ENCODE measurements around the gene TGFBI.

DNA sequence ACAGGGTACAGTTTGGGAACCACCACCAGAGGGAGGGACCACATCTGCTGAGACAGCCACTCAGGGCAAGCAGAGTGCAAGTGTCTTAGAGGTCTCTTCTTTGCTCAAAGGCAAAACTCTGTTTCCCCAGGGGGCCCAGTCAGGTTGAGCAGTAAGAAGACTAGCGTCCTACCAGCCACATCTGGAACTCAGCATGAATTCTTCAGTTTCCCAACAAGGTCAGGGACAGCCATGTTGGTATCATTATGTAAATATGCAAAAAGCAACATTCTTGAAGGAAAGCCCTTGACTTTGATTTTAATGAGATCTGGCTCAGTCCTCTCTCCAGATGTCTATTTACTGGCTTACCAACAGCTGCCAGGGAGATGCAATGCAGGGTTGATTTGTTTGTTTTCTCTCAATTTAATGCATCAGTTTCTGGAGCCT lies 46.7 kb downstream of the TGFBI start:
- TF ChIP-seq EZH2 (IDR thresholded peaks at IDR 0.05; ENCODE audit: borderline replicate concordance, low read depth, low read length, severe bottlenecking) = no peak
- TF ChIP-seq, protein P1, sequence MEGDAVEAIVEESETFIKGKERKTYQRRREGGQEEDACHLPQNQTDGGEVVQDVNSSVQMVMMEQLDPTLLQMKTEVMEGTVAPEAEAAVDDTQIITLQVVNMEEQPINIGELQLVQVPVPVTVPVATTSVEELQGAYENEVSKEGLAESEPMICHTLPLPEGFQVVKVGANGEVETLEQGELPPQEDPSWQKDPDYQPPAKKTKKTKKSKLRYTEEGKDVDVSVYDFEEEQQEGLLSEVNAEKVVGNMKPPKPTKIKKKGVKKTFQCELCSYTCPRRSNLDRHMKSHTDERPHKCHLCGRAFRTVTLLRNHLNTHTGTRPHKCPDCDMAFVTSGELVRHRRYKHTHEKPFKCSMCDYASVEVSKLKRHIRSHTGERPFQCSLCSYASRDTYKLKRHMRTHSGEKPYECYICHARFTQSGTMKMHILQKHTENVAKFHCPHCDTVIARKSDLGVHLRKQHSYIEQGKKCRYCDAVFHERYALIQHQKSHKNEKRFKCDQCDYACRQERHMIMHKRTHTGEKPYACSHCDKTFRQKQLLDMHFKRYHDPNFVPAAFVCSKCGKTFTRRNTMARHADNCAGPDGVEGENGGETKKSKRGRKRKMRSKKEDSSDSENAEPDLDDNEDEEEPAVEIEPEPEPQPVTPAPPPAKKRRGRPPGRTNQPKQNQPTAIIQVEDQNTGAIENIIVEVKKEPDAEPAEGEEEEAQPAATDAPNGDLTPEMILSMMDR (IDR thresholded peaks at IDR 0.05; ENCODE audit: borderline replicate concordance, extremely low read depth, low read length, poor library complexity, severe bottlenecking) = no peak

All from DND-41 (cell line).